Measurements from ENCODE around the gene ERBB3. TPM values are rescaled to one million over a fixed set of nuclear protein-coding genes. Genes with fewer than 3 reads are reported as not detected.

ERBB3 gene
- total RNA-seq, 1 experiment from 2014 or later: 56.5 TPM

- Histone ChIP-seq H3K23me2 (ENCODE audit: insufficient read length, low read depth, low read length, poor library complexity, severe bottlenecking) (no peaks in the 10 kb centered on the region), H2BK15ac (ENCODE audit: low read depth, low read length) (no peak overlapping the region), H2AFZ (ENCODE audit: low read length) (no peak overlapping the region), H4K91ac (ENCODE audit: insufficient read length, low read depth, low read length) (no peak overlapping the region), H2BK12ac (ENCODE audit: insufficient read length, low read depth, low read length) (no peak overlapping the region), H2BK5ac (ENCODE audit: insufficient read length, low read length) (no peak overlapping the region), H2BK20ac (ENCODE audit: low read depth, low read length, poor library complexity, severe bottlenecking) (no peak overlapping the region), H4K8ac (replicated peaks; ENCODE audit: insufficient read length, low read depth, low read length) (no peak overlapping the region), H3K9ac (ENCODE audit: extremely low read depth, insufficient read length, low read length) (no peak overlapping the region), H3K27ac (ENCODE audit: insufficient read length, low read depth, low read length) (no peak overlapping the region), H3K14ac (ENCODE audit: insufficient read depth, low read length) (no peak overlapping the region), H3K4ac (ENCODE audit: low read depth, low read length) (no peak overlapping the region), H3K79me2 (ENCODE audit: insufficient read depth, low read length) (peaks cover 2% of the 10 kb centered on the region; the same call in 1 of the 2 replicates), H3K56ac (ENCODE audit: insufficient read length, low read depth, low read length) (no peak overlapping the region), H3K9me3 (ENCODE audit: control insufficient read depth, low read depth, low read length) (no peaks in the 10 kb centered on the region), H3K18ac (ENCODE audit: insufficient read length, low read depth, low read length) (no peak overlapping the region), H3K4me1 (ENCODE audit: insufficient read depth, low read length) (no peaks in the 10 kb centered on the region; the same call in 1 of the 2 replicates), H2AK5ac (ENCODE audit: insufficient read length, low read length) (no peak overlapping the region), H2BK120ac (ENCODE audit: low read depth, low read length, poor library complexity, severe bottlenecking) (no peak overlapping the region), H4K20me1 (ENCODE audit: control insufficient read depth, insufficient read depth, insufficient read length) (no peaks in the 10 kb centered on the region), H3T11ph (ENCODE audit: low read length) (no peak overlapping the region), H3K27me3 (ENCODE audit: insufficient read depth, low read length) (no peaks in the 10 kb centered on the region), H3K23ac (ENCODE audit: insufficient read length, low read depth, low read length) (no peak overlapping the region), H4K5ac (ENCODE audit: insufficient read length, low read depth, low read length) (no peak overlapping the region), H3K4me2 (ENCODE audit: insufficient read depth, insufficient read length, low read length) (no peak overlapping the region), H3K79me1 (ENCODE audit: insufficient read depth, low read depth, low read length, poor library complexity, severe bottlenecking) (no peaks in the 10 kb centered on the region)
- H3K27ac Mint-ChIP-seq: peak overlapping the region in 2 of 3 experiments; percentile 3 to 51; a peak in 1 of 7 replicates
- H3K27me3 Mint-ChIP-seq (ENCODE audit: low read depth): no peaks in the 10 kb centered on the region
- WGBS (ENCODE audit: extremely low coverage, insufficient read length, low lambda C conversion rate): no CpG with 5 or more reads among the region's 2 CpGs
- no peak for DNase-seq
- TF ChIP-seq CTCF (conservative IDR thresholded peaks at IDR 0.05): no peak
- H3K4me1 Mint-ChIP-seq: peaks cover 11 to 19% of the 10 kb centered on the region in 2 experiments
- peaks cover 0 to 3% of the 10 kb centered on the region in 2 experiments; a peak in 1 of 5 replicates for H3K9me3 Mint-ChIP-seq
- H3K4me3 Mint-ChIP-seq: no peak overlapping the region; a peak in 1 of 5 replicates
- peaks cover 18 to 47% (median 41%) of the 10 kb centered on the region in 3 experiments; a peak in 6 of 7 replicates for H3K36me3 Mint-ChIP-seq (ENCODE audit: insufficient read depth in 1 of 3, low read depth in 3 of 3)
These were observed 42.8 kb upstream of the ERBB3 start for GRCh38 chr12:56037161-56037560.
